HepG2 (cell line): ENCODE measurements around the gene SYPL2. TPM values are rescaled to one million over a fixed set of nuclear protein-coding genes. Genes with fewer than 3 reads are reported as not detected.
A peak's percentile ranks its signal among the peaks of the same experiment; 100 is the strongest.

Experiments
- DNMT1 ChIP-seq: sonication (generic); formaldehyde crosslinking; IDR thresholded peaks from 2 replicates; pipeline ENCODE4 v1.5.1; 2020; ENCODE audit warnings: mild to moderate bottlenecking, missing genetic modification reagents
- FLYWCH1 ChIP-seq: sonication (generic); formaldehyde crosslinking; IDR thresholded peaks from 2 replicates; pipeline ENCODE4 v1.8.1; 2023; ENCODE audit warnings: mild to moderate bottlenecking, missing genetic modification reagents
- HDAC1 ChIP-seq: sonication (generic); formaldehyde crosslinking; IDR thresholded peaks from 2 replicates; pipeline ENCODE4 v1.5.1; 2020; ENCODE audit warnings: mild to moderate bottlenecking, missing genetic modification reagents
- HOXD1 ChIP-seq: sonication (generic); formaldehyde crosslinking; IDR thresholded peaks from 2 replicates; pipeline ENCODE4 v1.5.0; 2020; ENCODE audit warnings: missing genetic modification reagents
- KMT2B ChIP-seq: IDR thresholded peaks from 2 replicates; pipeline ENCODE4 v1.6.1; 2016; ENCODE audit warnings: missing genetic modification reagents, missing compliant biosample characterization
- NFAT5 ChIP-seq: sonication (generic); formaldehyde crosslinking; IDR thresholded peaks from 2 replicates; pipeline ENCODE4 v1.4.0; 2020; ENCODE audit warnings: missing genetic modification reagents
- NFRKB ChIP-seq: fragments of 450-650 bp; IDR thresholded peaks from 2 replicates; pipeline ENCODE4 v1.6.1; 2017
- POGZ ChIP-seq: sonication (generic); formaldehyde crosslinking; IDR thresholded peaks from 2 replicates; pipeline ENCODE4 v1.4.0; 2020; ENCODE audit warnings: mild to moderate bottlenecking, missing genetic modification reagents
- PRDM10 ChIP-seq: sonication (generic); formaldehyde crosslinking; IDR thresholded peaks from 2 replicates; pipeline ENCODE4 v1.4.0; 2020; ENCODE audit warnings: low read depth, missing genetic modification reagents
- U2AF1 ChIP-seq: fragments of 200-400 bp; formaldehyde crosslinking; optimal IDR thresholded peaks from 2 replicates; pipeline ENCODE3; 2017; ENCODE audit warnings: mild to moderate bottlenecking, low read depth, low read length
- ZHX1 ChIP-seq: sonication (generic); formaldehyde crosslinking; IDR thresholded peaks from 2 replicates; pipeline ENCODE4 v1.8.1; 2022; ENCODE audit warnings: low read depth, mild to moderate bottlenecking, missing genetic modification reagents
- ZMAT3 ChIP-seq: sonication (generic); formaldehyde crosslinking; conservative IDR thresholded peaks from 2 replicates; pipeline ENCODE4 v1.7.0; 2021; ENCODE audit warnings: missing genetic modification reagents
- ZNF205 ChIP-seq: IDR thresholded peaks from 2 replicates; pipeline ENCODE4 v1.6.1; 2018; ENCODE audit warnings: missing biosample characterization, missing genetic modification reagents
- ZNF430 ChIP-seq: sonication (generic); formaldehyde crosslinking; IDR thresholded peaks from 2 replicates; pipeline ENCODE4 v1.9.0; 2021; ENCODE audit warnings: mild to moderate bottlenecking, missing genetic modification reagents
- ZNF605 ChIP-seq: sonication (generic); formaldehyde crosslinking; IDR thresholded peaks from 2 replicates; pipeline ENCODE4 v1.8.0; 2022; ENCODE audit warnings: mild to moderate bottlenecking, missing genetic modification reagents
- ZNF644 ChIP-seq: IDR thresholded peaks from 2 replicates; pipeline ENCODE4 v1.6.1; 2016; ENCODE audit warnings: low read depth
- ZNF740 ChIP-seq: sonication (generic); formaldehyde crosslinking; IDR thresholded peaks from 2 replicates; pipeline ENCODE4 v1.4.0; 2020; ENCODE audit warnings: missing genetic modification reagents
- ZSCAN12 ChIP-seq: sonication (generic); formaldehyde crosslinking; IDR thresholded peaks from 2 replicates; pipeline ENCODE4 v1.9.0; 2021; ENCODE audit warnings: mild to moderate bottlenecking, missing genetic modification reagents
- polyA plus RNA-seq, 8 experiments: library from polyadenylated mRNA; depleted of rRNA in 3 of 8; stranded (reverse) in 7 of 8; unstranded in 1 of 8; fragments of >200 nt; fragmentation: Illumina TruSeq in 4 of 8; extraction: Trizol in 4 of 8; gene quantifications; 2 replicates each; pipeline versions ENCODE4 v1.2.1 to v1.2.3, GENCODE V29; 2011 to 2016; ENCODE audit warnings: low read depth in 4 of 8, missing spikeins in 1 of 8, mixed read lengths in 1 of 8; ENCODE audit not compliant: insufficient read depth in 1 of 8
- total RNA-seq, 5 experiments: library from RNA; depleted of rRNA; stranded (reverse); fragments of >200 nt; fragmentation: Illumina TruSeq; extraction: Trizol; gene quantifications; 2 replicates each; pipeline ENCODE4 v1.2.3, GENCODE V29; 2016; ENCODE audit warnings: low read depth in 1 of 5

SYPL2 gene
- total and polyA plus RNA-seq, 2 of the 13 experiments (the other 11 are each of a cell fraction or from before 2014, with no cell fraction given) = 0.17 to 0.24 TPM

- no peak for TF ChIP-seq HDAC1 (CRISPR knock-in tag)
- TF ChIP-seq ZHX1 (CRISPR knock-in tag) = no peak
- no peak for TF ChIP-seq NFRKB
- TF ChIP-seq PRDM10 (CRISPR knock-in tag) = no peak
- no peak for TF ChIP-seq ZSCAN12 (CRISPR knock-in tag)
- TF ChIP-seq POGZ (CRISPR knock-in tag) = no peak
- TF ChIP-seq ZMAT3 (CRISPR knock-in tag) = 0 out of 2 replicates have a peak, but pooled peaks have one; percentile 3
- no peak for TF ChIP-seq DNMT1 (CRISPR knock-in tag)
- no peak for TF ChIP-seq ZNF430
- TF ChIP-seq ZNF740 (CRISPR knock-in tag) = no peak
- no peak; the same call in 1 of the 2 replicates for TF ChIP-seq NFAT5 (CRISPR knock-in tag)
- no peak for TF ChIP-seq FLYWCH1
- TF ChIP-seq U2AF1 = peak; percentile 27
- no peak for TF ChIP-seq KMT2B (CRISPR knock-in tag)
- no peak for TF ChIP-seq HOXD1 (CRISPR knock-in tag)
- TF ChIP-seq ZNF605 = 0 out of 2 replicates have a peak, but pooled peaks have one; percentile 5
- no peak for TF ChIP-seq ZNF205 (CRISPR knock-in tag)
- no peak for TF ChIP-seq ZNF644 (CRISPR knock-in tag)
Observed at GRCh38 chr1:109425391-109426280, 40.7 kb upstream of the SYPL2 start (continued).
